Measurements from ENCODE around the gene TUBB2A. TPM values are rescaled to one million over a fixed set of nuclear protein-coding genes. Genes with fewer than 3 reads are reported as not detected.
"Not testable (repeated sequence)": the region's sequence is repeated elsewhere in the genome, so short reads cannot be mapped to it uniquely, and the experiment has no call there.

TUBB2A gene
- total RNA-seq, 2 experiments from 2014 or later = 24.8 to 42.1 TPM

DNA sequence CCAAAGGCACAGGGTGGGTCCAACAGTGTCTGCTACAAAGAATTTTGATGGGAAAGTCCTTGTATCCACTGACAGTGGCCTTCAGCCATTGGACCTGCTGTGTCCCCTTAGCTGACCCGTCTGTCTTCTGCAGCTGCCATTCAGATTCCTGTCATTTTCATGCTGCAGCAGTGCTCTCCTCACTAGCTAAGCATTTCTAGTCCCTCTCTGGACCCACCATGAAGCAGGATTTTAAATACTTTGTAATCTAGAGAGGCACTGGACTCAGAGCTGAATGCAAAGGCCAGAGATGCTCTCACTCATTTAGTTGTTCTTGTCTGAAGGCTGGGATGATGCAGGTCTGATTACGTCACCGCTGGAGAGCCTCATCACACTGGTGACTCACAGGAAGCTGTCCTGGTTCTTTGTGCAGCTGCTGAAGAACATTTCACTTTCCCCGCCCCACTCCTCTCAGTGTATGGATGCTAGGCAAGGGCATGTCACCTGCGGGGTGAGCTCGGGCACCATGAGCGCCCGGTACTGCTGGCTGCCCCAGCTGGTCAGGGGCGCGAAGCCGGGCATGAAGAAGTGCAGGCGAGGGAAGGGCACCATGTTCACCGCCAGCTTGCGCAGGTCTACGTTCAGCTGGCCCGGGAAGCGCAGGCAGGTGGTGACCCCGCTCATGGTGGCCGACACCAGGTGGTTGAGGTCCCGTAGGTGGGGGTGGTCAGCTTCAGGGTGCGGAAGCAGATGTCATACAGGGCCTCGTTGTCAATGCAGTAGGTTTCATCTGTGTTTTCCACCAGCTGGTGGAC, 19.4 kb upstream of the TUBB2A start:
- H3K36me3 ChIP-seq (ENCODE audit: insufficient read depth, low read length) = no peaks in the 10 kb centered on the region
- ChIA-PET CTCF (ENCODE audit: unreplicated experiment) (no interaction called here), POLR2A (interaction anchor here (1.0 kb wide), 1 partner anchor 71 kb away, joined by 4 read pairs; no protein-coding TSS in a partner anchor)
- no peak overlapping the region for H3K4me2 ChIP-seq (ENCODE audit: low read length)
- TF ChIP-seq, protein P1, sequence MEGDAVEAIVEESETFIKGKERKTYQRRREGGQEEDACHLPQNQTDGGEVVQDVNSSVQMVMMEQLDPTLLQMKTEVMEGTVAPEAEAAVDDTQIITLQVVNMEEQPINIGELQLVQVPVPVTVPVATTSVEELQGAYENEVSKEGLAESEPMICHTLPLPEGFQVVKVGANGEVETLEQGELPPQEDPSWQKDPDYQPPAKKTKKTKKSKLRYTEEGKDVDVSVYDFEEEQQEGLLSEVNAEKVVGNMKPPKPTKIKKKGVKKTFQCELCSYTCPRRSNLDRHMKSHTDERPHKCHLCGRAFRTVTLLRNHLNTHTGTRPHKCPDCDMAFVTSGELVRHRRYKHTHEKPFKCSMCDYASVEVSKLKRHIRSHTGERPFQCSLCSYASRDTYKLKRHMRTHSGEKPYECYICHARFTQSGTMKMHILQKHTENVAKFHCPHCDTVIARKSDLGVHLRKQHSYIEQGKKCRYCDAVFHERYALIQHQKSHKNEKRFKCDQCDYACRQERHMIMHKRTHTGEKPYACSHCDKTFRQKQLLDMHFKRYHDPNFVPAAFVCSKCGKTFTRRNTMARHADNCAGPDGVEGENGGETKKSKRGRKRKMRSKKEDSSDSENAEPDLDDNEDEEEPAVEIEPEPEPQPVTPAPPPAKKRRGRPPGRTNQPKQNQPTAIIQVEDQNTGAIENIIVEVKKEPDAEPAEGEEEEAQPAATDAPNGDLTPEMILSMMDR (conservative IDR thresholded peaks at IDR 0.05; ENCODE audit: low read length) = no peak
- no peak for TF ChIP-seq EZH2phosphoT487 (IDR thresholded peaks at IDR 0.05; ENCODE audit: borderline replicate concordance, low read depth, low read length)
- no peaks in the 10 kb centered on the region for H4K20me1 ChIP-seq (ENCODE audit: insufficient read depth, low read length)
- H3K4me1 ChIP-seq (ENCODE audit: insufficient read depth, low read length, poor library complexity, severe bottlenecking) = peaks cover 7% of the 10 kb centered on the region
- no peaks in the 10 kb centered on the region for H3K79me2 ChIP-seq (ENCODE audit: insufficient read depth, low read depth, low read length)
- intact Hi-C loops (cut with micrococcal nuclease; ENCODE audit: unreplicated experiment) = no loop called here
- no peak for DNase-seq (ENCODE audit: low spot score)
- H3K27ac ChIP-seq (ENCODE audit: low read depth, low read length, poor library complexity, severe bottlenecking) = no peak overlapping the region
- no TSS peak for BruUV-seq (replicated peaks)
- no peak overlapping the region for H2AFZ ChIP-seq (ENCODE audit: low read length)
- no peaks in the 10 kb centered on the region for H3K9me2 ChIP-seq (ENCODE audit: insufficient read depth, low read length)
- no peak overlapping the region for H3K4me3 ChIP-seq (ENCODE audit: low read depth, low read length, poor library complexity, severe bottlenecking)
- H3K9me3 ChIP-seq (ENCODE audit: low read length) = no peaks in the 10 kb centered on the region

GRCh38 chr6:3175715-3176402, 18.5 kb upstream of the TUBB2A start:
- BruUV-seq (replicated peaks) = no TSS peak
- H3K4me2 ChIP-seq (ENCODE audit: low read length) = no peak overlapping the region
- CTCF ChIA-PET (ENCODE audit: unreplicated experiment) = no interaction called here

DNA sequence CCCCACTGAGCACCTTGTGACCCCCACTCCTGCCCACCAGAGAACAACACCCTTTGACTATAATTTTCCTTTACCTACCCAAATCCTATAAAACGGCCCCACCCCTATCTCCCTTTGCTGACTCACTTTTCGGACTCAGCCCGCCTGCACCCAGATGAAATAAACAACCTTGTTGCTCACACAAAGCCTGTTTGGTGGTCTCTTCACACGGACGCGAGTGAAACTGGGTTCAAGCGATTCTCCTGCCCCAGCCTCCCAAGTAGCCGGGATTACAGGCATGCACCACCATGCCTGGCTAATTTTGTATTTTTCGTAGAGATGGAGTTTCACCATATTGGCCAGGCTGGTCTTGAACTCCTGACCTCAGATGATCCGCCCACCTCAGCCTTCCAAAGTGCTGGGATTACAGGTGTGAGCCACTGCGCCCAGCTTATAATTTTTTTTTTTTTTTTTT, 16.3 kb upstream of the TUBB2A start:
- H4K20me1 ChIP-seq (ENCODE audit: insufficient read depth, low read length); DNase-seq (ENCODE audit: low spot score); H3K4me1 ChIP-seq (ENCODE audit: insufficient read depth, low read length, poor library complexity, severe bottlenecking); H2AFZ ChIP-seq (ENCODE audit: low read length); H3K27ac ChIP-seq (ENCODE audit: low read depth, low read length, poor library complexity, severe bottlenecking); H3K4me2 ChIP-seq (ENCODE audit: low read length); BruUV-seq (replicated peaks); H3K4me3 ChIP-seq (ENCODE audit: low read depth, low read length, poor library complexity, severe bottlenecking); CTCF ChIA-PET (ENCODE audit: unreplicated experiment); intact Hi-C loops (cut with micrococcal nuclease; ENCODE audit: unreplicated experiment); H3K9me2 ChIP-seq (ENCODE audit: insufficient read depth, low read length); H3K9me3 ChIP-seq (ENCODE audit: low read length); H3K79me2 ChIP-seq (ENCODE audit: insufficient read depth, low read depth, low read length); H3K36me3 ChIP-seq (ENCODE audit: insufficient read depth, low read length): not testable (repeated sequence)
- POLR2A ChIA-PET = interaction anchor here (0.7 kb wide), 1 partner anchor 15 kb away, joined by 3 read pairs; no protein-coding TSS in a partner anchor

More at GRCh38 chr6:3175715-3176402, 18.5 kb upstream of the TUBB2A start:
- POLR2A ChIA-PET = interaction anchor here (1.0 kb wide), 1 partner anchor 72 kb away, joined by 4 read pairs; no protein-coding TSS in a partner anchor
- Histone ChIP-seq H3K9me2 (ENCODE audit: insufficient read depth, low read length) (no peaks in the 10 kb centered on the region), H3K9me3 (ENCODE audit: low read length) (no peaks in the 10 kb centered on the region), H3K4me3 (ENCODE audit: low read depth, low read length, poor library complexity, severe bottlenecking) (no peak overlapping the region), H3K79me2 (ENCODE audit: insufficient read depth, low read depth, low read length) (no peaks in the 10 kb centered on the region), H3K36me3 (ENCODE audit: insufficient read depth, low read length) (no peaks in the 10 kb centered on the region), H4K20me1 (ENCODE audit: insufficient read depth, low read length) (no peaks in the 10 kb centered on the region), H3K27ac (ENCODE audit: low read depth, low read length, poor library complexity, severe bottlenecking) (no peak overlapping the region), H3K4me1 (ENCODE audit: insufficient read depth, low read length, poor library complexity, severe bottlenecking) (peaks cover 7% of the 10 kb centered on the region), H2AFZ (ENCODE audit: low read length) (no peak overlapping the region)
- DNase-seq (ENCODE audit: low spot score) = no peak
- TF ChIP-seq, protein P1 (conservative IDR thresholded peaks at IDR 0.05; ENCODE audit: low read length) = no peak
- no peak for TF ChIP-seq EZH2phosphoT487 (IDR thresholded peaks at IDR 0.05; ENCODE audit: borderline replicate concordance, low read depth, low read length)
- intact Hi-C loops (cut with micrococcal nuclease; ENCODE audit: unreplicated experiment) = no loop called here

- H3K4me2 ChIP-seq (ENCODE audit: low read length); intact Hi-C loops (cut with micrococcal nuclease; ENCODE audit: unreplicated experiment); H3K27ac ChIP-seq (ENCODE audit: low read depth, low read length, poor library complexity, severe bottlenecking); H3K79me2 ChIP-seq (ENCODE audit: insufficient read depth, low read depth, low read length); H3K4me1 ChIP-seq (ENCODE audit: insufficient read depth, low read length, poor library complexity, severe bottlenecking); H4K20me1 ChIP-seq (ENCODE audit: insufficient read depth, low read length); H2AFZ ChIP-seq (ENCODE audit: low read length); H3K9me3 ChIP-seq (ENCODE audit: low read length); DNase-seq (ENCODE audit: low spot score); H3K36me3 ChIP-seq (ENCODE audit: insufficient read depth, low read length); BruUV-seq (replicated peaks); H3K4me3 ChIP-seq (ENCODE audit: low read depth, low read length, poor library complexity, severe bottlenecking); CTCF ChIA-PET (ENCODE audit: unreplicated experiment); H3K9me2 ChIP-seq (ENCODE audit: insufficient read depth, low read length): not testable (repeated sequence)
- POLR2A ChIA-PET = interaction anchor here (1.4 kb wide), 1 partner anchor 10 kb away, joined by 6 read pairs; no protein-coding TSS in a partner anchor
Measured at GRCh38 chr6:3172789-3173188, 15.4 kb upstream of the TUBB2A start.

Data from OCI-LY7 (cell line).